NCI-H748 treated with DMSO at 0.1 percent for 48 hours (cell line): ENCODE measurements around the gene PRDX1.

ENCODE experiments used
- DNase-seq: peaks from one replicate; lab custom pipeline; 2025; lab: John Stamatoyannopoulos, UW

The PRDX1 gene

DNA sequence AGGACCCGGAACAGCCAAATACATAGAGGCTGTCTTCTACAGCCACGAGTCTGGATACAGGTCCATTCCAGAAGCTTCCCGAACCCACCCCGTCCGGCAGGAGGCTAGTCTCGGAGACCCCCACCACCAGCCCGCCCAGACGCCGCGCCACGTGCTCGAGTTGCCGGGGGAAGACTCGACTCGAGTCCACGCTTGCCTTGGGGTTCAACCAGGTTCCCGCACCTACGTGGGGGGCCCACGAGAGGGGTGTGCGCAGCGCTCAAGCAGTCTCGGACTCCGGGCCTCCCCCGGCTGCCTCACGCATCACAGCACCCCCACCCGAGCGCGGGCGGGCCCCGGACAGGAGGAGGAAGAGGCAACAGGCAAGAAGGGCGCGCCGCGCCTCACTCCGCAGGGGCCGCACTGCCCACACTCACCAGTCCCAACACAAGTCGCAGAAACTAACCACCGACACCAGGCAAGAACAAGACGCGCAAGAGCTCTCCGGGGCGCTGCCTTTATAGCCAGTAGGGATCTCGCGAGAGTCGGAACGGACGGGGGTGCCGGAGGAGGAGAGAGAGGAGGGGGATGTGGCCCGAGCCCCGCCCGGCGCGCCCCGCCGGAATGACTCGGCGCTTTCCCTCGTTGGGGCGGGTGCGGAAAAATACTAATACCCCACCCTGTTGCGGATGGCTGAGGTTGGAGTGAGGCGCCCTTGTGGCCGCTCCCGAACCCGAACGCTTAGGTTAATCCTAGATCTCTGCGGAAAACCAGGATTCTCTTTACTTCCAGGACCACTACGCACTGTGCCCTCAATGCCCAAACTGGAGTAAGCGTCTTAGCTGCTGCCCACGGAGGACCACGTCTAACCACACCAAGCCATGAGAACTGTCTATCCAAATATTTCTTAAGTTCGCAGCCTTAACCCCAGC lies at the start of gene PRDX1:
Gene PRDX1 (minus strand): TSS at position 472 of the 911 bp plus-strand sequence. CDS start 2,841 bp downstream, outside the sequence.
- DNase-seq: peak; percentile 87

DNA sequence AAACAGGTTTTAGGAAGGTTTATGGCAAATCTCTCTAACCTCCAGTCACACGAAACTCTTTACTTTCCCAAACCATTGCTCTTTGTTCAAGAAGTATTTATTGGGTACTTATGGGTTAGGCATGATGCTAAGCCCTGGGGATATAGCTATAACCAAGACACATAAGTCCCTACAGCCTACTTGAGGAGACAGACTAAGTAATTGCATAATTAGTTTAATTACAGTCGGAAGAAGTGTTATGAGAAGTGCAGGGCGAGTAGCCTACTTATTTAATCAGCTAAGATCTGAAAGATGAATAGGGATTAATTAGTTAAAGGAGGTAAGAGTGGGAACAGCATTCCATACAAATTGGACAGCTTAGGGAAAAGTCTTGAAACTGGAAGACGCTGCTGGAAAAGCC lies 48.9 kb upstream of the PRDX1 start:
- DNase-seq: no peak

DNA sequence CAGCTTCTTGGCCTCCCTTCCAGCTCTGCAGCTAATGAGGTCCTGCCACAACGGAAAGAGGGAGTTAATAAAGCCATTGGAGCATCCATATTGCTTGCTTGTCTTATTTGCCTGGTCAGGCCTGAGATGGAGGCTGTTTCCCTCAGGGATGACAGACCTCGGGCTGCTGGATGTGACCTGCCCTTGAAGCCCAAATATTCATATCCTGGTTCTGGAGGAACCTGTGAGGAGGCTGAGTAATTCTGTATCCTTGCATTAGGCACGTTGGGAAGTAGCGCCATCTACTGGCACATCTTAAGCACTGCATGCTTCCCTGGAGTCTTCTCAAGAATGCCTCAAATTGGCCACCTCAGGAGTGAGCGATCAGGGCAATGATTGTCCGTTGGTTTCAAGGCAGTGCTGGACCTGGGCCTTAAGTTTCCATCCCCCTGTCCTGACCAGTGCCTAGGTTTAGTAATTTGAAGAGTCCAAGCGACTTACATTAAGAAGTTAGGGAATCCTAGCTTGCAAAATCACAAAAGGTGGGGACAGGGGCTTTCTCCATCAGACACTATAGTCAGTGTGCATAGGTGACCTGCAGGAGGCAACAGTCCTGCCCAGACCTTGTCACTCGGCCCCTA lies 48.4 kb upstream of the PRDX1 start:
- peak; percentile 69 for DNase-seq

DNA sequence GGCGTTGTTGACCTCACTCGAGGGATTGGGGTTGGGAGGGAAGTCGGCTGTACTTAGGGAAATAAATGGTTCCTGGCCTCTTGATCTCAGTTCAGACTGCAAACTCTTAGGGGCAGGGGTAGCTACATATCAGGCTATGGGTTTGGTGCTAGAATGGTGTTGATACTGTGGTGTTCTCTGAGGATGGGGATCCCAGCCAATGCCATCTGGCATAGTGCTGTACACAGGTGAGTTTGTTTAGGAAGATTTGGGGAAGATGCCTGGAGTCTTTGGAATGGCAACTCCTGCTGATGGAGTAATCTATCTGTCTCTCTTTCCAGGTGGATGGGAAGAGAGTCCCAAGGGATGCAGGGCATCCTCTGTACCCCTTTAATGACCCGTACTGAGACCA lies 47.9 kb upstream of the PRDX1 start:
- no peak for DNase-seq

DNA sequence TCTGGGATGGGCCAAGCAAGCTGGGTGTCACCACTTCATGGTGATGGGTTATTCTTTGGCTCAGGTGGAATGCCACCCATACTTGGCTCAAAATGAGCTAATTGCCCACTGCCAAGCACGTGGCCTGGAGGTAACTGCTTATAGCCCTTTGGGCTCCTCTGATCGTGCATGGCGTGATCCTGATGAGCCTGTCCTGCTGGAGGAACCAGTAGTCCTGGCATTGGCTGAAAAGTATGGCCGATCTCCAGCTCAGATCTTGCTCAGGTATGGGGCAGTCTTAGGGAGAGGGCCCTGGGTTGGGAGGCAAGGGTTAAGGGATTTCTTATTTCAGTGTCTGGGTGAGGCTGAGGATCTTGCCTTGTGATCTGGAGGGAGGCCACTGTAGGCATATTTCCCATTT lies 46.7 kb upstream of the PRDX1 start:
- no peak for DNase-seq

DNA sequence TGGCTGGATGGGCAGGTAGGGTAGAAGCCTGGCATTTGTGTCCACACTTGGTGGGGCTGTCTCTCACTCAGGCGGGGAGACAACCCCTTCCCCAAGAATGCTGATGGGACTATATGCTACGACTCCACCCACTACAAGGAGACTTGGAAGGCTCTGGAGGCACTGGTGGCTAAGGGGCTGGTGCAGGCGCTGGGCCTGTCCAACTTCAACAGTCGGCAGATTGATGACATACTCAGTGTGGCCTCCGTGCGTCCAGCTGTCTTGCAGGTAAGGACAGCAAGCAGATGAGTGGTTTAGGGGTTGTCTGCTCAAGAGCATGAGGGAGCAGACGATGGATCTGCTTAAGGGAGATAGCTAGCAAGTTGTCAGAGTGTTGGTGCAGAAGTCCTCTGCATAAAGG lies 46.2 kb upstream of the PRDX1 start:
- DNase-seq: no peak

DNA sequence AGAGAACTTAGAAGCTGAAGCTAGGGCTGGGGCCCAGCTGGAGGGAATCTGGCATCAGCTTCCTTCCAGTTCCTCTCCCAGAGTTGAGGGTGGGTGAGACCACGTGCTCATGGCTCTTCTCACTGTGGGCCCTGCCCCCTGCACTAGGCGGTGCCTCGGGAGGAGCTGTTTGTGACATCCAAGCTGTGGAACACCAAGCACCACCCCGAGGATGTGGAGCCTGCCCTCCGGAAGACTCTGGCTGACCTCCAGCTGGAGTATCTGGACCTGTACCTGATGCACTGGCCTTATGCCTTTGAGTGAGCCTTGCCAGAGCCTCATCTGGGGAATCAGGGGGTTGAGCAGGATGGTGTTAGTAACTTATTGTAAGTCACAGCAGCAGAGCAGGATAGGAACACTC lies 45.0 kb upstream of the PRDX1 start:
- DNase-seq: no peak

DNA sequence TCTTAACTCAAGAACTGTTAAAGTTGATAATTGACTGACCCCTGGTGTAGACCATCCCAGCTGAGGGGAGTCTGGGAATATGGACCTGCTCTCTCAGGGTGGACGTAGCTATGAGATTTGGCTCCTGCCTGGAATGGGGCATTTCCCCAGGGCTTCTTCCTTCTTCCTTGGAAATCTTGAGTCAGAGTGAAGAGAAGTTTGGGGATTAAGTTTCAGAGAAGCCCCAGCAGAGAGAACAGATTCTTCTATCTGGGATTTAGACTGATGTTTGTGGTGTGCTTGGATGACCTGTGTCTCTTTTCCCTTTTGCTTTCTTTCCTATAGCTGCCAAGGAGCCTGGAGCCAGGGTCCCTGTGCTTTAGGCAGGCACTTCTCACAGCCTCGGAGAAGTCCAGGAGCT lies 42.2 kb upstream of the PRDX1 start:
- no peak for DNase-seq

DNA sequence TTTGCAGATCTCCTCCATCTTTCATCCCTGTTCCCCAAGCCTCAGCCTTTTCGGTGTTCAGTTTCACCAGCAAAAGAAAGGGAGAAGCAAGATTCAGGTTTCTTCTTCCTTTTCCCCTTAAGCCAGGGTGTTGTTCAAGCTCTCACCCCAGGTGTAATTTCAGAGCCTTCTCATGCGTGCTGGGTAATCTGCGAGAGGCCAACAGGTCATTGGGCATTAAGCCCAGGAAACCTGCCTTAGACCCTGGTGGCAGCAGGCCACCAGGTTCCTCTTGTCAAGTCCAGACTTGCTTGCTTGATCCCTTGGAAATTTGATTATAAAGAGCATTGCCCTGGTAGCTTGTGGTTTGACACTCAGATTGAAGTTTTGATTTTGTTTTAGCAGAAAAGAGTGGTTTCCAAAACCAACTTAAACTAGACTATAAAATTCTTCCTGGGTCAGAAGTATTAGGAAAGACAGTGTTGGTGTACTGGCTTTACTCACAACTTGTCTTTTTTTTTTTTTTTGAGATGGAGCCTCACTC lies 35.8 kb upstream of the PRDX1 start:
- DNase-seq: no peak

DNA sequence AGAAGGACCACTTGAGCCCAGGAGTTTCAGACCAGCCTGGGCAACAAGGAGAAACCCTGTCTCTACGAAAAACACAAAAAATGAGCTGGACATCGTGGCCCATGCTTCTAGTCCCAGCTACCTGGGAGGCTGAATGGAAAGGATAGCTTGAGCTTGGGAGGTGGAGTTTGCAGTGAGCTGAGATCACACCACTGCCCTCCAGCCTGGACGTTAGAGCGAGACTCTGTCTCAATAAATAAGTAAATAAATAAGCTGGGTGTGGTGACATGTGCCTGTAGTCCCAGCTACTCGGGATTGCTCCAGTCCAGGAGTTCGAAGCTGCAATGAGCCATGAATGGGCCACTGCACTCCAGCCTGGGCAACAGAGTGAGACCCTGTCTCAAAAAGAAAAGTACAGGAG lies 32.5 kb upstream of the PRDX1 start:
- DNase-seq: no peak

DNA sequence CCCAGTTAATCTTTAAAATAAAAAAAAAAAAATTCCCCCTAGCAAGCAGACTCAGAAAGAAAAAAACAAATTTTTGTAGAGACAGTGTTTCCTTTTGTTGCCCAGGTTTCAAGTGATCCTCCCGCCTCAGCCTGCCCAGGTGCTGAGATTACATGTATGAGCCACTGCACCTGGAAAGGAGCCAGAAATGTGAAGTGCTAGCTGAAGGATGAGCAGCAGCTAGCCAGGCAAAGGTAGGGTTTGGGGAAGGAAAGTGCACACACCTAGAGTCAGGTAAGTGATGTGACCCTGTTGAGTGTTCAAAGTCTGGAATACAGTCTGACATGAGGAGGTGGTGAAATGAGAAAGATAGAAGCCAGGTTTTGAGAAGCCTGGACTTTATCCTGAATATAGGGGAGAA lies 30.6 kb upstream of the PRDX1 start:
- DNase-seq: peak; percentile 54

DNA sequence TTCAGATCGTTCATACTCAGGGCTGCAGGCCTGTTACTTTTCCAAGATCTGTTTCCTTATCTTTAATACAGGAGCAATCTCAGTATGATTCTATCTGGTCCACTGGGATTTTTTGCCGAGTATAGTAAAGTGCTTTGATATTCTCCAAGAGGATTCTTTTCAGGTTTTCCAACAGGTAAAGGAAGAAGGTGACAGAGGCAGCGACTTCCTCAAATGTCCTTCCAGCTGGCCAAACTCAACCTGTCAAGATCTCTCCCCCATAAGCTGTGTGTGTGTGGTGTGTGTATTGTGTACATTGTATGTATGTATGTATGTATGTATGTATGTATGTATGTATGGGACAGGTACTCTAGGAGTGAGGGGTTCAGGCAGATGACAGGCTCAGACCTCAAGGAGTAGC lies 30.0 kb upstream of the PRDX1 start:
- no peak for DNase-seq

DNA sequence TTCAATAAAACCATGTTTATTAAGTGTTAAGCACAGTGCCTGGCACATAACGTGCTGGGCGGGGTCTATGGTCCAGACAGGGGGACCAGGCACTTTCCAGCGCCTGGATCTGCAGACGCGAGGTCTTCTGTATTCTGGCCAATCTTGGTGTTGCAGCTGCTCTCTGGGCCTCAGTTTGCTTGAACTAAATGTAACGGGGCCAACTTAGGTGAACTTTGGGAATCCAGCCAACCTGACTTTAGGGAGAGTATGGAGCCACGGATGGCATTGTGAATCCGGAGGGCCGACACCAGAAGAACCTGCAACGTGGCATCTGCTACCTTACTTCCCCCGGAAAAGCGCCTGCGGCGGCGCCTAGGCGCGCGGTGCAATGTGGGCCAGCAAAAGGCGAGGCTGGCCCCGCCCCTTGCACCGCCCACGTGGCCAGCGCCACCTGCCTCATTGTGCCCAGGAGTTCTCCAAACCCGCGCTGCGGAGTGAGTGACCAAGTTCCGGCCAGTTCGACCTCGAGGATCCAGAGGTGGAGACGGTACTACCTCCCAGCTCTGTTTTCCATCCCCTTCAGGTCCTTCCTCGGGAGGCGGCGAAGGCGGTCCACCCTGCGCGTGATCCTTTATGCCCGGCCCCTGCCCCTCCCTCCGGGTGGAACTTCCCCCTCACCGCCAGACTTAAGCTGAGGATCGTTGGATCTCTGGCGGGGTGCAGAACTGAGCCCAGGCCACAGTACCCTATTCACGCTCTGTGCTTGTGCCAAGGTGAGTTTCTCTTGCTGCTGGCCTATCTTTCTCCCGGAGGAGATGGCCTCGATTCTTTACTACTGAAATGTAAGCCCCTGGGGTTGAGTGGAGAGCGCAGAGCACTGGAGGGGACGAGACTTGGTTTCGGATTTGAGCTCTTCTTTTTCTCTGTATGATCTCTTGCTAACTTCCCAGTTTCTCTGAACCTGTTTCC lies 29.0 kb upstream of the PRDX1 start, which contains the start of gene AKR1A1:
Gene AKR1A1 (plus strand): TSS at position 426 of the 951 bp plus-strand sequence. CDS start 10,969 bp downstream, outside the sequence.
- peak; percentile 75 for DNase-seq

DNA sequence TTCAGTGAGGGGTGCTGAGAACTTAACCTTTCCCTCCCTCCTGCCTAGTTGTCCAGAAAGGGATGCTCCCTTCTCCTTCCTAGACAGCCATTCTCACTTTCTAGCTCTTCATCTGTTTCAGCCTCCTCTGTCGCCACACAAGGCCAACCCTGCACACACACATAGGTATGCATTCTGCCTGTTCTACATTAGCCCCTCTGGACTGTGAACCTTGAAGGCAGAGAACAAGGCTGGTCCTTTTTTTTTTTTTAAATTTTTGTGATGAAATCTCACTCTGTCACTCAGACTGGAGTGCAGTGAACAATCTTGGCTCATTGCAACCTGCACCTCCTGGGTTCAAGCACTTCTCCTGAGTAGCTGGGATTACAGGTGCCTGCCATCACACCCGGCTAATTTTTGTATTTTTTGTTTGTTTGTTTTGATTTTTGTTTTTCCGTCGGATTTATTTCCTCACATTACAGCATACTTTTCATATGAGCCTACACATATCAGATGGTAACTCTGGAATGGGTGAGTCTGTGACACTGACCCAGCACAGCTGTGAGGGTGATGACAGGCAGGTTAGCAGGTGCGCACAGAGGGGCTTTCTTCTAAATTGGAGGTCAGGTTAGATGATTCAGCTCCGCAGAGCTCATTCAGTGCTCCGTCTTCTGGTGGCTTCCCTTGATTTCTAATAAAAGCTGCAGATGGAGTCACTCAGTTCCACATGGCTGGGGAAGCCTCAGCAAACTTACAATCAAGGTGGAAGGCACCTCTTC lies 24.0 kb upstream of the PRDX1 start:
- no peak for DNase-seq

DNA sequence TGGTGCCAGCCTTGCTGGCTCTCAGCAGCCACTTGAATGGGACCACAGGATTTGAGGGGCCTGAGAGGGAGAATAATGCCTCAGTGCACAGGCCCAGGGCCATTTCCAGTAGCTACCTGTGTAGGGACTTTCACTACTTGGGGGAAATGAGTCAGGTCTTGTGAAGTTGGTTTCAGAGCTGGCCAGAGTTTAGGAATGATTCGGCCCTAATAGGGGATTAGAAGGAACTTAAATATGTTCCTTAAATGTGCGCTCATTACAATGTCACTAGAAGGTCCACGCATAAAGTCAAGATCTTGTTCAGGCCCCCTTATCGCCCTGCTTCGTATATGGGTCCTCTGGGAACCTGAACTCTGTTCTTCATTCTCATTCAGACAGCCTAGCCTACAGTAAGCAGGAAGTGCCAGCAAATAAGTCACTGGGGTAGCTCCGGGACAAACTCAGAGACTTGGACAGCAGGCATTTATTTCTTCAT lies 23.4 kb upstream of the PRDX1 start:
- no peak for DNase-seq

DNA sequence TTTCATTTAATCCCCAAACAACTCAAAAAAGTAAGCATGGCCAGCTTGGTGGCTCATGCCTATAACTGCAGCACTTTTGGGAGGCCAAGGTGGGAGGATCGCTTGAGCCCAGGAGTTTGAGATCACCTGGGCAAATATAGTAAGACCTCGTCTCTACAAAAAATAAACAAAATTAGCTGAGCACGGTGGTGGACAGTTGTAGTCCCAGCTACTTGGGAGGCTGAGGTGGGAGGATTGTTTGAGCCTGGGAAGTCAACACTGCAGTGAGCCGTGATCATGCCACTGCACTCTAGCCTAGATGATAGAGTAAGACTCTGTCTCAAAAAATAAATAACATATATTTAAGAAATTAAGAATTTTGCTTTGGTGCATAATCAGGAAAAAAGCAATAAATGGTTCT lies 22.8 kb upstream of the PRDX1 start:
- DNase-seq: no peak

DNA sequence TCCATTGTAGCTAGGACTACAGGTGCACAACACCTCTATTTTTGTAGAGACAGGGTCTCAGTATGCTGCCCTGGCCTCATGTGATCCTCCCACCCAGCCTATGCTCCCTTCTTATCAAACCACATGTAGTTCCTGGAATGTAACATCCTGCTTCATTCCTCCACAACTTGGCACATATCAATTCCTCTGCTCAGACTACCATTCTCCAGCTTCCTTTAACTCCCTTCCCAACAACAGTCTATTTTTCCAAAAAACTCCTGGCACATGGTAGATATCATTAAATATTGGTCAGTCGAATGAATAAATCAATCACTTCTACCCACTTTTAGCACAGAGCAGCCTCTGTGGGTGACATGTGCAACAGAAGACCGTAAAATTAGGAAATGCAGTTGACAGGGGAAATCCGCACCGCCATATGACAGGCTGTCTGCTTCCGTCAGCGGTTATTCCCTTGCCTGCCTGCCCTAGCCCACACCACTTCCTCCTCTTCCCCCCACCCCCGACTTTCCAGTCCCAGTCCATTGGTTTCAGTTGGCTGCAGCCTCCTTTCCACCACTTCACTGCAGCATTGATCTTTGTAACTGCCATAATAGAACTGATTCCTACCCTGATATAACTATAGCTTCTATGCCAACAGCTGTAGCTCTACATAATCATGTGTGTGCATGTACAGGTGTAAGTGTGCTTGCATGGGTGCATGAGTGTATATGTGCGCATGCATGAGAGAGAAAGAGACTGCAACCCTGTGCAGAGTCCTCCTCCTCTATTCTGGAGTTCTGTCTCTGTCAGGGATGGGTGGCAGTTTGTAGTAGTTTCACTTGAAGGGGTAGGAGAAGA lies 22.1 kb upstream of the PRDX1 start:
- no peak for DNase-seq

DNA sequence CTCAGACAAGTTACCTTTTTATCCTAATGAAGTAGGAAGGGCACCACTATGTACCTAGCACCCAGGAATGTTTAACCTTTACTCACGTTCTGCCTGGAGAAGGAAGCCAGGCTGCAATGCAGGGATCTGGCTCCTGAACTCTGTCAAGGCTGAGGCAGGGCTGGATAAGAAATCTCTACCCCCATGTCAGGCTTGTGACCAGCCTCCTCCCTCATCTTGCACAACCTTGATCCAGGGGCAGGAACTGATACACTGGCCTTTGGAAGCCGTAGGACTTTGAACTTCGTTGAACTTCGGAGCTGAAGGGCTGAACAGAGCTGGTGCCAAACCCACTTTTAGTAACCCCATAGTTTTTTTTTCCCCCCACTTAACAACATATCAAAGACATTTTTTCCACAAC lies 20.9 kb upstream of the PRDX1 start:
- no peak for DNase-seq

DNA sequence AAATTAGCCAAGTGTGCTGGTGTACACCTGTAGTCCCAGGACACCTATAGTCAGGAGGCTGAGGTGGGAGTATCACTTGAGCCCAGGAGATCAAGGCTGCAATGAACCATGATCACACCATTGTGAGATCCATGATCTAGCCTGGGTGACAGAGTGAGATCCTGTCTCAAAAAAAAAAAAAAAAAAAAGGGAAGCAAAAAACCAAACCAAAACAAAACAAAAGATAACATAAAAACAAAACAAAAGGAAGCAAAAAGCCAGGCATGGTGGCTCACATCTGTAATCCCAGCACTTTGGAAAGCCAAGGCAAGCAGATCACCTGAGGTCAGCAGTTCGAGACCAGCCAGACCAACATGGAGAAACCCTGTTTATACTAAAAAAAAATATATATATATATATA lies 19.5 kb upstream of the PRDX1 start:
- DNase-seq: no peak

DNA sequence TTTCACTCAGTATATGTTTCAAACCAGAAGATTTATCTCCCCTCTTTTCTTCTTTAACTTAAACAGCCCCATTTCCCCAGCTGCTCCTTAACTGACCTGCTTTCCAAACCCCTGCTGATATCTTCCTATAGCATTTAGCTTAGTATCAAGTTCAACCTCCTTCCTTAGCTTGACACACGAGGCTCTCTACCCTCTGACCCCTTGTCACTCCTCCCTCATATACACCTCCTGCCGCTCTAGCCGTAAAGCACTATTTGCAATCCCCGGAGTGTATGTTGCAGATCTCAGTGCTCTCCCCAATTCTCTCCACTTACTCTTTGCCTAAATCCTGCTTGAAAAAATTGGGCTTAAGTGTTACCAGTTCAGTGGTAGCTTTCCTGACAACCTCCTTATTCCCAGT lies 15.2 kb upstream of the PRDX1 start:
- DNase-seq: no peak
